Mesendoderm (in vitro differentiated cells): ENCODE data around the gene RNFT2.
A peak's percentile ranks its signal among the peaks of the same experiment; 100 is the strongest.

Experiments used
- DNase-seq: peaks from one replicate; pipeline ENCODE4 v3.0.0; 2013
- H2AK5ac ChIP-seq: 2 replicates; pipeline ENCODE4 v1.6.1; 2013; ENCODE audit warnings: low read length, inconsistent platforms
- H2BK120ac ChIP-seq: 2 replicates; pipeline ENCODE4 v1.6.1; 2013; ENCODE audit warnings: low read depth, mild to moderate bottlenecking, low read length, moderate library complexity, mixed read lengths
- H2BK15ac ChIP-seq: replicated peaks from 2 replicates; pipeline ENCODE4 v1.6.1; 2013; ENCODE audit warnings: low read depth, mild to moderate bottlenecking, moderate library complexity
- H2BK5ac ChIP-seq: 2 replicates; pipeline ENCODE4 v1.6.1; 2013; ENCODE audit warnings: low read length, inconsistent platforms
- H3K18ac ChIP-seq: 2 replicates; pipeline ENCODE4 v1.6.1; 2013; ENCODE audit warnings: mild to moderate bottlenecking, low read length, mixed read lengths
- H3K23ac ChIP-seq: one replicate; pipeline ENCODE4 v1.6.1; 2013; ENCODE audit warnings: low read length
- H3K27ac ChIP-seq: 2 replicates; pipeline ENCODE4 v1.5.1; 2013; ENCODE audit warnings: low read depth, mild to moderate bottlenecking, inconsistent platforms, low read length, moderate library complexity
- H3K27me3 ChIP-seq: 2 replicates; pipeline ENCODE4 v1.6.1; 2013; ENCODE audit warnings: low read length, control low read depth, mild to moderate bottlenecking, inconsistent platforms; ENCODE audit not compliant: insufficient read depth, poor library complexity
- H3K36me3 ChIP-seq: 2 replicates; pipeline ENCODE4 v1.6.1; 2013; ENCODE audit warnings: low read length, inconsistent platforms; ENCODE audit not compliant: control insufficient read depth, insufficient read depth
- H3K4ac ChIP-seq: one replicate; pipeline ENCODE4 v1.6.1; 2013; ENCODE audit warnings: low read depth, mild to moderate bottlenecking, low read length, moderate library complexity
- H3K4me1 ChIP-seq: 2 replicates; pipeline ENCODE4 v1.6.1; 2013; ENCODE audit warnings: low read depth, low read length, inconsistent platforms; ENCODE audit not compliant: control insufficient read depth
- H3K4me2 ChIP-seq: 2 replicates; pipeline ENCODE4 v1.6.1; 2013; ENCODE audit warnings: low read length
- H3K4me3 ChIP-seq: 2 replicates; pipeline ENCODE4 v1.5.1; 2013; ENCODE audit warnings: mild to moderate bottlenecking, low read length
- H3K56ac ChIP-seq: one replicate; pipeline ENCODE4 v1.6.1; 2013; ENCODE audit warnings: low read length
- H3K79me1 ChIP-seq: 2 replicates; pipeline ENCODE4 v1.6.1; 2013; ENCODE audit warnings: low read length, inconsistent platforms
- H3K79me2 ChIP-seq: 2 replicates; pipeline ENCODE4 v1.6.1; 2013; ENCODE audit warnings: mild to moderate bottlenecking, low read length; ENCODE audit not compliant: control insufficient read depth, insufficient read depth
- H3K9ac ChIP-seq: 2 replicates; pipeline ENCODE4 v1.6.1; 2013; ENCODE audit warnings: low read length, inconsistent platforms
- H4K5ac ChIP-seq: one replicate; pipeline ENCODE4 v1.6.1; 2013; ENCODE audit warnings: low read length
- H4K8ac ChIP-seq: one replicate; pipeline ENCODE4 v1.6.1; 2013; ENCODE audit warnings: low read depth, mild to moderate bottlenecking, control low read depth, low read length, moderate library complexity
- WGBS: extraction: QIAGEN DNeasy Blood & Tissue Kit; methylation state at CpG from one replicate; pipeline ENCODE4 v1.1.7; 2013; ENCODE audit warnings: low lambda C conversion rate, missing lambda C conversion rate; ENCODE audit not compliant: insufficient coverage; ENCODE audit errors: extremely low coverage; 5-methylcytosine and 5-hydroxymethylcytosine counted together

The RNFT2 gene

GRCh38 chr12:116863275-116863767, 125.2 kb downstream of the RNFT2 start:
- no peak overlapping the region for H3K9ac ChIP-seq
- H2BK5ac ChIP-seq, result no peak overlapping the region
- H2BK15ac ChIP-seq, result no peak overlapping the region
- no peaks in the 10 kb centered on the region for H3K36me3 ChIP-seq
- no peaks in the 10 kb centered on the region for H3K4me1 ChIP-seq
- H2AK5ac ChIP-seq, result no peak overlapping the region
- H3K79me2 ChIP-seq, result no peaks in the 10 kb centered on the region
- H3K23ac ChIP-seq, result no peak overlapping the region
- no peak overlapping the region for H3K18ac ChIP-seq
- H4K8ac ChIP-seq, result no peak overlapping the region
- no peak overlapping the region for H4K5ac ChIP-seq
- H3K27ac ChIP-seq, result no peak overlapping the region
- H2BK120ac ChIP-seq, result no peak overlapping the region
- no peak overlapping the region for H3K56ac ChIP-seq
- no peak overlapping the region for H3K4me2 ChIP-seq
- no peaks in the 10 kb centered on the region for H3K27me3 ChIP-seq
- H3K4ac ChIP-seq, result no peak overlapping the region
- no CpG with 5 or more reads among the region's 6 CpGs for WGBS
- H3K79me1 ChIP-seq, result no peaks in the 10 kb centered on the region
- DNase-seq, result peak; percentile 79
- H3K4me3 ChIP-seq, result no peak overlapping the region

GRCh38 chr12:116864371-116865160, 126.5 kb downstream of the RNFT2 start:
- no peak overlapping the region for H3K4me2 ChIP-seq
- no peak overlapping the region for H2AK5ac ChIP-seq
- WGBS, result no CpG with 5 or more reads among the region's 13 CpGs
- H3K4me3 ChIP-seq, result no peak overlapping the region
- DNase-seq, result no peak
- H2BK120ac ChIP-seq, result no peak overlapping the region
- H3K23ac ChIP-seq, result no peak overlapping the region
- H3K4ac ChIP-seq, result no peak overlapping the region
- no peak overlapping the region for H2BK5ac ChIP-seq
- no peak overlapping the region for H4K8ac ChIP-seq
- no peak overlapping the region for H2BK15ac ChIP-seq
- no peak overlapping the region for H3K27ac ChIP-seq
- H3K79me1 ChIP-seq, result no peaks in the 10 kb centered on the region
- no peaks in the 10 kb centered on the region for H3K27me3 ChIP-seq
- H3K36me3 ChIP-seq, result no peaks in the 10 kb centered on the region
- no peaks in the 10 kb centered on the region for H3K79me2 ChIP-seq
- no peak overlapping the region for H4K5ac ChIP-seq
- no peaks in the 10 kb centered on the region for H3K4me1 ChIP-seq
- no peak overlapping the region for H3K56ac ChIP-seq
- no peak overlapping the region for H3K18ac ChIP-seq
- H3K9ac ChIP-seq, result no peak overlapping the region

DNA sequence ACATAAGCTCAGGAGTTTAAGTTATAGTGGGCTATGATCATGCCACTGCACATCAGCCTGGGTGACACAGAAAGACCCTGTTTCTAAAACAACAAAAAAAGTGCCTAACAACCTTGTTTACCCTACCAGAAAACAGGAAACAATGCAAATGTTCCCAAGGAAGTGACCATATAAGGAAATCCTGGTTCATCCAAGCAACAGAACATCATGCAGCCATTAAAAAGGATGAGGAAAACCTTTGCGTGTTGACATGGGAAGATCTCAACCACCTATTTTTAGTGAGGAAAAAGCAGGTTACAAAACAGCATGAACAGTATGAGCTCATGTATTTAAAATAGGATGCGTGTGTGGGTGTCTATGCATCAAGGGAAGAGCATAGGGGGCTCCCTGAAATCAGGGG, 129.4 kb downstream of the RNFT2 start:
- Histone ChIP-seq H2BK120ac (no peak overlapping the region), H4K8ac (no peak overlapping the region), H3K18ac (no peak overlapping the region), H4K5ac (no peak overlapping the region), H3K36me3 (no peaks in the 10 kb centered on the region), H3K79me2 (no peaks in the 10 kb centered on the region), H3K4me1 (no peaks in the 10 kb centered on the region), H3K27ac (no peak overlapping the region), H3K27me3 (no peaks in the 10 kb centered on the region), H3K79me1 (no peaks in the 10 kb centered on the region), H2BK5ac (no peak overlapping the region), H2BK15ac (no peak overlapping the region), H3K4ac (no peak overlapping the region), H3K4me3 (no peak overlapping the region), H3K56ac (no peak overlapping the region), H3K4me2 (no peak overlapping the region), H2AK5ac (no peak overlapping the region), H3K23ac (no peak overlapping the region), H3K9ac (no peak overlapping the region)
- no CpG with 5 or more reads among the region's 2 CpGs for WGBS
- DNase-seq, result peak; percentile 28

- H2BK5ac ChIP-seq, result no peak overlapping the region
- H3K27me3 ChIP-seq, result no peaks in the 10 kb centered on the region
- H3K4ac ChIP-seq, result no peak overlapping the region
- H3K4me2 ChIP-seq, result no peak overlapping the region
- H3K27ac ChIP-seq, result no peak overlapping the region
- no peak overlapping the region for H3K18ac ChIP-seq
- H4K8ac ChIP-seq, result no peak overlapping the region
- no peaks in the 10 kb centered on the region for H3K79me2 ChIP-seq
- H3K23ac ChIP-seq, result no peak overlapping the region
- no peak overlapping the region for H2AK5ac ChIP-seq
- H3K4me1 ChIP-seq, result no peaks in the 10 kb centered on the region
- H3K79me1 ChIP-seq, result no peaks in the 10 kb centered on the region
- H2BK15ac ChIP-seq, result no peak overlapping the region
- no peak overlapping the region for H3K9ac ChIP-seq
- no peak overlapping the region for H2BK120ac ChIP-seq
- no peak overlapping the region for H3K56ac ChIP-seq
- H3K36me3 ChIP-seq, result no peaks in the 10 kb centered on the region
- no peak overlapping the region for H4K5ac ChIP-seq
- no peak overlapping the region for H3K4me3 ChIP-seq
- DNase-seq, result no peak
- WGBS, result no CpG with 5 or more reads among the region's 4 CpGs
These were observed 132.2 kb downstream of the RNFT2 start for GRCh38 chr12:116870306-116870705.

- no peak overlapping the region for H2BK15ac ChIP-seq
- H3K4me1 ChIP-seq, result peaks cover 3% of the 10 kb centered on the region
- peaks cover 6% of the 10 kb centered on the region for H3K27me3 ChIP-seq
- no peak overlapping the region for H4K5ac ChIP-seq
- H2BK5ac ChIP-seq, result no peak overlapping the region
- no CpG with 5 or more reads among the region's 4 CpGs for WGBS
- no peak overlapping the region for H3K4ac ChIP-seq
- no peak overlapping the region for H3K4me2 ChIP-seq
- no peak for DNase-seq
- H3K18ac ChIP-seq, result no peak overlapping the region
- no peaks in the 10 kb centered on the region for H3K79me1 ChIP-seq
- no peak overlapping the region for H3K56ac ChIP-seq
- no peak overlapping the region for H3K4me3 ChIP-seq
- H2BK120ac ChIP-seq, result no peak overlapping the region
- no peak overlapping the region for H3K27ac ChIP-seq
- no peaks in the 10 kb centered on the region for H3K36me3 ChIP-seq
- H3K9ac ChIP-seq, result no peak overlapping the region
- H3K79me2 ChIP-seq, result no peaks in the 10 kb centered on the region
- H2AK5ac ChIP-seq, result no peak overlapping the region
- H4K8ac ChIP-seq, result no peak overlapping the region
- no peak overlapping the region for H3K23ac ChIP-seq
These were observed 136.3 kb downstream of the RNFT2 start for GRCh38 chr12:116874324-116874995.
